ENCODE measurements around the gene ZNF749.

ZNF749 gene

GRCh38 chr19:57435062-57435978, at the start of gene ZNF749:
Gene ZNF749, plus strand, starts transcription at chr19:57435325. Its CDS starts 254 bp downstream, at chr19:57435579.
- DNase-seq (ENCODE audit: extremely low read depth, insufficient read length), result peak; percentile 88
- Histone ChIP-seq H3K4me3 (replicated peaks; ENCODE audit: low read depth, low read length) (peak within 1 kb of the TSS; percentile 85), H3K27me3 (replicated peaks; ENCODE audit: control insufficient read depth, insufficient read depth, low read length) (no peaks in the 10 kb centered on the region), H3K36me3 (ENCODE audit: control insufficient read depth, insufficient read depth, low read length) (no peaks in the 10 kb centered on the region; the same call in none of the 2 replicates)
- TF ChIP-seq CTCF (IDR thresholded peaks at IDR 0.05; ENCODE audit: insufficient read depth, low read length, poor library complexity, severe bottlenecking), result no peak

GRCh38 chr19:57389194-57389729, 45.9 kb upstream of the ZNF749 start:
- Histone ChIP-seq H3K4me3 (replicated peaks; ENCODE audit: low read depth, low read length) (peak overlapping the region; percentile 95), H3K27me3 (replicated peaks; ENCODE audit: control insufficient read depth, insufficient read depth, low read length) (no peaks in the 10 kb centered on the region), H3K36me3 (ENCODE audit: control insufficient read depth, insufficient read depth, low read length) (peaks cover 4% of the 10 kb centered on the region)
- TF ChIP-seq CTCF (IDR thresholded peaks at IDR 0.05; ENCODE audit: insufficient read depth, low read length, poor library complexity, severe bottlenecking), result no peak
- DNase-seq (ENCODE audit: extremely low read depth, insufficient read length), result no peak

- DNase-seq (ENCODE audit: extremely low read depth, insufficient read length), result peak; percentile 100
- peak; percentile 21 for TF ChIP-seq CTCF (IDR thresholded peaks at IDR 0.05; ENCODE audit: insufficient read depth, low read length, poor library complexity, severe bottlenecking)
- H3K27me3 ChIP-seq (replicated peaks; ENCODE audit: control insufficient read depth, insufficient read depth, low read length), result no peaks in the 10 kb centered on the region
- H3K36me3 ChIP-seq (ENCODE audit: control insufficient read depth, insufficient read depth, low read length), result peaks cover 6% of the 10 kb centered on the region
- H3K4me3 ChIP-seq (replicated peaks; ENCODE audit: low read depth, low read length), result peak within 1 kb of the TSS; percentile 95
Observed at GRCh38 chr19:57389730-57390598, 45.2 kb upstream of the ZNF749 start, which contains the start of gene ZNF548. Gene ZNF548, plus strand, starts transcription at chr19:57389854. Its CDS starts 246 bp downstream, at chr19:57390100.

GRCh38 chr19:57395710-57396109, 39.4 kb upstream of the ZNF749 start:
- Histone ChIP-seq H3K36me3 (ENCODE audit: control insufficient read depth, insufficient read depth, low read length) (peaks cover 34% of the 10 kb centered on the region), H3K27me3 (replicated peaks; ENCODE audit: control insufficient read depth, insufficient read depth, low read length) (no peaks in the 10 kb centered on the region), H3K4me3 (replicated peaks; ENCODE audit: low read depth, low read length) (no peak overlapping the region)
- no peak for TF ChIP-seq CTCF (IDR thresholded peaks at IDR 0.05; ENCODE audit: insufficient read depth, low read length, poor library complexity, severe bottlenecking)
- no peak for DNase-seq (ENCODE audit: extremely low read depth, insufficient read length)

- Histone ChIP-seq H3K4me3 (replicated peaks; ENCODE audit: low read depth, low read length) (no peak overlapping the region), H3K27me3 (replicated peaks; ENCODE audit: control insufficient read depth, insufficient read depth, low read length) (no peaks in the 10 kb centered on the region), H3K36me3 (ENCODE audit: control insufficient read depth, insufficient read depth, low read length) (peaks cover 31% of the 10 kb centered on the region)
- DNase-seq (ENCODE audit: extremely low read depth, insufficient read length), result no peak
- no peak for TF ChIP-seq CTCF (IDR thresholded peaks at IDR 0.05; ENCODE audit: insufficient read depth, low read length, poor library complexity, severe bottlenecking)
Observed at GRCh38 chr19:57398868-57399267, 36.3 kb upstream of the ZNF749 start.
